GM21723 (cell line): ENCODE results near the gene OR52E8.
A peak's percentile ranks its signal among the peaks of the same experiment; 100 is the strongest.

Experiments used
- ATAC-seq: cut with Tn5 transposase; IDR thresholded peaks from one replicate; pipeline ENCODE4 v1.9.1; 2021; ENCODE audit warnings: mild to moderate bottlenecking, moderate library complexity; ENCODE audit not compliant: unreplicated experiment

The OR52E8 gene

DNA sequence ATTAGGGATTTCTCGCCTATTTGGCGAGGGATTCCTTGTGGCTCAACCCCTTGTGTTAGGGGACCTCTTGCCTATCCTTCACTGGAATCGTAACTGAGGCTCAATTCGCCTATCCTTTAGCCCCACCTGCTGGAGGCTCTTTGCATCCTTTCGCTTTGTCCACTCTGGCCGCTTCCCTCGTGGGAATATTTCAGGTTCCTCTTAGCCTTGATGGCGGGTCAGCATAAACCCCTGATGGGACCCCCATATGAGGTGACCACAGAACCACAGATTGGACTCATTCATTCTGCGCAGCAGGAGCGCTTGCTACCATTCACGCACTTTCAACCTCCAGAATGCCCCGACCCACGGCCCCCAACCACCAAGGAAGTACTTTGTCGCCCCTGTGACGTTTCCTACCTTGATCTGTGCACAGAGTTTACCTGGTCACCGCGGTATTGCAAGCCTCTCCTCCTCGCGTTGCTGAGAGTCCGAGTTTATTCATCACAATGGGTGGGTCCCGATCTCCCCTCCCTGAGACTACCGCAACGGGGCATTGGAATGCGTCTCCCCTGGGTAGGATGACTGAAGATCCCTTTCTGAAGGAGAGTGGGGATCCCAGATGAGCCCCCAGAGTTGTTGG lies 48.9 kb downstream of the OR52E8 start, which contains the start of gene OR52N2:
Gene OR52N2 (plus strand): TSS at position 425 of the 622 bp plus-strand sequence. CDS start 11,412 bp downstream, outside the sequence.
- ATAC-seq: peak; percentile 94

GRCh38 chr11:5807580-5807979 lies 49.9 kb downstream of the OR52E8 start:
- ATAC-seq: no peak
